ENCODE results near the gene TLE6. TPM values are rescaled to one million over a fixed set of nuclear protein-coding genes. Genes with fewer than 3 reads are reported as not detected.

Gene TLE6
- total RNA-seq, 1 experiment from 2014 or later = 1.1 TPM

DNA sequence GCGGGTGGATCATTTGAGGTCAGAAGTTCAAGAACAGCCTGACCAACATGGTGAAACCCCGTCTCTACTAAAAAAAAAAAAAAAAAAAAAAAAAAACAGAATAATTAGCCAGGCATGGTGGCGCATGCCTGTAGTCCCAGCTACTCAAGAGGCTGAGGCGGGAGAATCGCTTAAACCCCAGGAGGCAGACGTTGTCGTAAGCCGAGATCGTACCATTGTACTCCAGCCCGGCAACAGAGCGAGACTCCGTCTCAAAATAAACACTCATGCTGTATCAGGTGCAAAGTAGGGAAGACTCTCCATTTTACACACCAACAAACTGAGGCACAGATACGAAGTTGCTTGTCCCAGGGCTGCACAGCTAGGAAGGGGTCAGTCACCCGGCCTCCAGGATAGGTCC is 15.6 kb downstream of the TLE6 start:
- intact Hi-C loops (cut with micrococcal nuclease; ENCODE audit: unreplicated experiment) = no loop called here
- TF ChIP-seq EZH2 (IDR thresholded peaks at IDR 0.05; ENCODE audit: low read depth) = no peak
- TF ChIP-seq, protein P1, sequence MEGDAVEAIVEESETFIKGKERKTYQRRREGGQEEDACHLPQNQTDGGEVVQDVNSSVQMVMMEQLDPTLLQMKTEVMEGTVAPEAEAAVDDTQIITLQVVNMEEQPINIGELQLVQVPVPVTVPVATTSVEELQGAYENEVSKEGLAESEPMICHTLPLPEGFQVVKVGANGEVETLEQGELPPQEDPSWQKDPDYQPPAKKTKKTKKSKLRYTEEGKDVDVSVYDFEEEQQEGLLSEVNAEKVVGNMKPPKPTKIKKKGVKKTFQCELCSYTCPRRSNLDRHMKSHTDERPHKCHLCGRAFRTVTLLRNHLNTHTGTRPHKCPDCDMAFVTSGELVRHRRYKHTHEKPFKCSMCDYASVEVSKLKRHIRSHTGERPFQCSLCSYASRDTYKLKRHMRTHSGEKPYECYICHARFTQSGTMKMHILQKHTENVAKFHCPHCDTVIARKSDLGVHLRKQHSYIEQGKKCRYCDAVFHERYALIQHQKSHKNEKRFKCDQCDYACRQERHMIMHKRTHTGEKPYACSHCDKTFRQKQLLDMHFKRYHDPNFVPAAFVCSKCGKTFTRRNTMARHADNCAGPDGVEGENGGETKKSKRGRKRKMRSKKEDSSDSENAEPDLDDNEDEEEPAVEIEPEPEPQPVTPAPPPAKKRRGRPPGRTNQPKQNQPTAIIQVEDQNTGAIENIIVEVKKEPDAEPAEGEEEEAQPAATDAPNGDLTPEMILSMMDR (conservative IDR thresholded peaks at IDR 0.05) = no peak
- no peak overlapping the region for H2AFZ ChIP-seq
- no peaks in the 10 kb centered on the region for H3K4me1 ChIP-seq (replicated peaks; ENCODE audit: insufficient read depth)
- H3K4me2 ChIP-seq = no peak overlapping the region
- ChIA-PET CTCF (no interaction called here), POLR2A (ENCODE audit: unreplicated experiment) (interaction anchor here (0.6 kb wide), 1 partner anchor 20 kb away, joined by 3 read pairs; no protein-coding TSS in a partner anchor)
- BruUV-seq (replicated peaks) = no TSS peak
- H3K27ac ChIP-seq = no peak overlapping the region
- H3K4me3 ChIP-seq = no peak overlapping the region
- no peak for DNase-seq
- H3K79me2 ChIP-seq (ENCODE audit: low read depth) = no peaks in the 10 kb centered on the region
- no peaks in the 10 kb centered on the region for H3K36me3 ChIP-seq (ENCODE audit: low read depth)
- no peaks in the 10 kb centered on the region for H3K9me3 ChIP-seq (ENCODE audit: insufficient read depth, low read depth)
- H4K20me1 ChIP-seq (ENCODE audit: insufficient read depth) = no peaks in the 10 kb centered on the region
- no peaks in the 10 kb centered on the region for H3F3A ChIP-seq (ENCODE audit: insufficient read depth, low read depth)
- no peaks in the 10 kb centered on the region for H3K27me3 ChIP-seq (ENCODE audit: insufficient read depth, low read depth)
- no peaks in the 10 kb centered on the region for H3K9me2 ChIP-seq (ENCODE audit: insufficient read depth)

DNA sequence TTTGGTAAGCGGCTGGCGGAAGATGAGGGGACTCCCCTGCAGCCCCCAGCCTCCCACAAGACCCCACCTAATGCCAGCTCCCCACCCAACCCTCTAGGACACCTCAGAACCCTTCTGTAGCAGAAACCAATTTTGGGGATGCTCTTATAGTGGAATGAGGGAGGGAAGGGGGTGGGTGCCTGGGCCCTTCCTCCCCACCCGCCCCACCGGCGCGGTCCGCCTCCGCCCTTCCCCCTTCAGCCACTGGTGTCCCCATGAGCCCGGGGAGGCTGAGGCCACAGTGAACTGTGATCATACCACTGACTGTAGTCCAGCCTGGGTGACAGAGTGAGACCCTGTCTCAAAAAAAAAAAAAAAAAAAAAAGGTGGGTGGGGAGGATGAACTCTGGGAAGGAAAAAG is 16.2 kb downstream of the TLE6 start:
- Histone ChIP-seq H3K4me3 (no peak overlapping the region), H3K36me3 (ENCODE audit: low read depth) (no peaks in the 10 kb centered on the region), H3K4me1 (replicated peaks; ENCODE audit: insufficient read depth) (no peaks in the 10 kb centered on the region), H3F3A (ENCODE audit: insufficient read depth, low read depth) (no peaks in the 10 kb centered on the region), H4K20me1 (ENCODE audit: insufficient read depth) (no peaks in the 10 kb centered on the region), H3K79me2 (ENCODE audit: low read depth) (no peaks in the 10 kb centered on the region), H3K27me3 (ENCODE audit: insufficient read depth, low read depth) (no peaks in the 10 kb centered on the region), H3K9me3 (ENCODE audit: insufficient read depth, low read depth) (no peaks in the 10 kb centered on the region), H2AFZ (no peak overlapping the region), H3K4me2 (no peak overlapping the region), H3K27ac (no peak overlapping the region), H3K9me2 (ENCODE audit: insufficient read depth) (no peaks in the 10 kb centered on the region)
- DNase-seq = no peak
- intact Hi-C loops (cut with micrococcal nuclease; ENCODE audit: unreplicated experiment) = no loop called here
- TF ChIP-seq EZH2 (IDR thresholded peaks at IDR 0.05; ENCODE audit: low read depth) = no peak
- TF ChIP-seq, protein P1 (conservative IDR thresholded peaks at IDR 0.05) = no peak
- ChIA-PET CTCF (no interaction called here), POLR2A (ENCODE audit: unreplicated experiment) (no interaction called here)
- no TSS peak for BruUV-seq (replicated peaks)

GRCh38 chr19:2994588-2995131 is 17.3 kb downstream of the TLE6 start:
- POLR2A ChIA-PET (ENCODE audit: unreplicated experiment) = interaction anchor here (0.6 kb wide), 1 partner anchor 29 kb away, joined by 3 read pairs; no protein-coding TSS in a partner anchor

More at GRCh38 chr19:2994588-2995131, 17.3 kb downstream of the TLE6 start:
- H3K4me1 ChIP-seq (replicated peaks; ENCODE audit: insufficient read depth) = no peaks in the 10 kb centered on the region
- no peak for DNase-seq
- intact Hi-C loops (cut with micrococcal nuclease; ENCODE audit: unreplicated experiment) = no loop called here
- TF ChIP-seq, protein P1 (conservative IDR thresholded peaks at IDR 0.05) = no peak
- TF ChIP-seq EZH2 (IDR thresholded peaks at IDR 0.05; ENCODE audit: low read depth) = no peak
- H3K27ac ChIP-seq = no peak overlapping the region
- no peaks in the 10 kb centered on the region for H3K36me3 ChIP-seq (ENCODE audit: low read depth)
- H3K27me3 ChIP-seq (ENCODE audit: insufficient read depth, low read depth) = no peaks in the 10 kb centered on the region
- no peaks in the 10 kb centered on the region for H4K20me1 ChIP-seq (ENCODE audit: insufficient read depth)
- H3K4me2 ChIP-seq = no peak overlapping the region
- no peak overlapping the region for H2AFZ ChIP-seq
- H3K79me2 ChIP-seq (ENCODE audit: low read depth) = no peaks in the 10 kb centered on the region
- CTCF ChIA-PET = no interaction called here
- no peaks in the 10 kb centered on the region for H3K9me2 ChIP-seq (ENCODE audit: insufficient read depth)
- no peaks in the 10 kb centered on the region for H3F3A ChIP-seq (ENCODE audit: insufficient read depth, low read depth)
- no peak overlapping the region for H3K4me3 ChIP-seq
- BruUV-seq (replicated peaks) = no TSS peak
- no peaks in the 10 kb centered on the region for H3K9me3 ChIP-seq (ENCODE audit: insufficient read depth, low read depth)

Measured in PC-9 (cell line).